Measurements from ENCODE around the gene ATOH8.

ATOH8 gene

GRCh38 chr2:85834466-85834865, 80.7 kb downstream of the ATOH8 start:
- DNase-seq = no peak
